GM18909 (cell line): ENCODE measurements around the gene C1S.

Experiments used
- ATAC-seq: cut with Tn5 transposase; IDR thresholded peaks from one replicate; pipeline ENCODE4 v1.9.1; 2021; ENCODE audit warnings: mild to moderate bottlenecking; ENCODE audit not compliant: unreplicated experiment, poor library complexity

The C1S gene

DNA sequence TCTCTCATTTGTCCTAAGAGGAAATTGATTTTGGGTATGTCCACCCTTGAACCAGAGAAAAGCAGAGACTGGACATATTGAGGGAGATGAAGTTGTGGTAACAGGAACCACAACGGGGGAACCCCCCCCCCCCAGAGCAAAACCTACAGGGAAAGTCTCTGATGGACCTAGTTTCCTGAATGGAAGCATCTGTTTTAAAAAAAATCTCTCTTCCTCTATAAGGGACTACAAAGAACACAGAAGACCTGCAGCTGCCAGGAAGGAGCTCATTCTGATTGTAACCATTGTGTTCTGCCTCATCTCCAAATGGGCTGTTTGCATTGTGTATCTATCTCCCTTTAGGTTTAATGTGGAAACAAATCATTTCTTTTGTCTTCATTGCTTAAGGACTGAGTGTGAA lies 13.4 kb downstream of the C1S start:
- ATAC-seq = no peak

DNA sequence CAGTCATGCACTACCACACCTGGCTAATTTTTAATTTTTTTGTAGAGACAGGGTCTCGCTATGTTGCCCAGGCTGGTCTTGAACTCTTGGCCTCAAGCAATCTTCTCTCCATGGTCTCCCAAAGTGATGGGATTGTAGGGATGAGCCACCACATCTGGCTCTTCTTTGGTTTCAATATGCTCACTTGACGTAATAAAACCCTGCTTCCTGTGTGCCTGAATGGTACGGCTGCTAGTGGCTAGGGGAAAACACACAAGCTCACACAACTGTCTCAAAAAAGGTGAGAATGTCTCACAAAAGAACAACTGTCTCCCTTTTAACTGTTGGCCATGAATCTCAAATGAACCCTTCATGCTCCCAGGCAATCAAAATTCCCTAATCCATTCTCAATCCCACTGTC lies 15.0 kb downstream of the C1S start:
- no peak for ATAC-seq

- no peak for ATAC-seq
Measured at GRCh38 chr12:7075939-7076338, 15.4 kb downstream of the C1S start.

GRCh38 chr12:7076493-7076892 lies 16.0 kb downstream of the C1S start:
- no peak for ATAC-seq

- ATAC-seq = no peak
Measured at GRCh38 chr12:7078163-7078562, 17.6 kb downstream of the C1S start.

GRCh38 chr12:7079826-7080125 lies 19.3 kb downstream of the C1S start:
- ATAC-seq = no peak

- no peak for ATAC-seq
Measured at GRCh38 chr12:7081037-7081436, 20.5 kb downstream of the C1S start.

DNA sequence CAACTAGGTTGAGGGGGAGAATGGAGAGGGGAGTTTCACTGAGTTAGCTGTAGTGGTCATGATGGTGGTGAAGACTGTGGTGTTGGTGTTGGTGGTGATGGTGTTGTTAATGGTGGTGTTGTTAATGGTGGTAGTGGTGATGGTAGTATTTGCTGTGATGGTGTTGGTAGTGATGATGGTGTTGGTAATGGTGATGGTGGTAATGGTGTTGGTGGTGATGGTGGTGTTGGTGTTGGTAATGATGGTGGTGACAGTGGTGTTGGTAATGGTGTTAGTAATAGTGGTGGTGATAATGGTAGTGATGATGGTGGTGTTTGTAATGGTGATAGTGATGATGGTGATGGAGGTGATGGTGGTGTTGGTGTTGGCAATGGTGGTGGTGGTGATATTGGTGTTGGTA lies 22.6 kb downstream of the C1S start:
- no peak for ATAC-seq

GRCh38 chr12:7089196-7089871 lies 28.8 kb downstream of the C1S start:
- ATAC-seq = no peak

- ATAC-seq = no peak
Measured at GRCh38 chr12:7090222-7090998, 29.9 kb downstream of the C1S start.

DNA sequence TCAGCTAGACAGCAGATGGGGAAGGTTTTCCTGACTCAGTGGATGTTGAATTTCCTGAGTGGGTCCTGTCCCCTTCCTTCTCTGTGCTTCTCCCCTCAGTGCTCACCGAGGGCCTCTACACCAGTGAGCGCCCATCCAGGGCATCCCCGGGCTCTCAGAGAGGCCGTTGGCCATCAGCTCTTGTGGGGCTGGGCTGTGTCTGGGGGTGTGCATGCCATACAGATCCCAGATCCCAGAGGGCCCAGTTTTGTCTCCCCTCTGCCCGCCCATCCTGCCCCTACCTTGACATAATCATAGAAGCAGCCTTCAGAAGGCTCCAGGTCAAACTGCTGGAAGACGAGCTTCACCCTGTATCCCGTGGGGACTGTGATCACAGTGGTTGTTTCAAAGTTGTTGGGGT lies 30.7 kb downstream of the C1S start:
- no peak for ATAC-seq

- ATAC-seq = no peak
Measured at GRCh38 chr12:7091660-7092228, 31.2 kb downstream of the C1S start.

DNA sequence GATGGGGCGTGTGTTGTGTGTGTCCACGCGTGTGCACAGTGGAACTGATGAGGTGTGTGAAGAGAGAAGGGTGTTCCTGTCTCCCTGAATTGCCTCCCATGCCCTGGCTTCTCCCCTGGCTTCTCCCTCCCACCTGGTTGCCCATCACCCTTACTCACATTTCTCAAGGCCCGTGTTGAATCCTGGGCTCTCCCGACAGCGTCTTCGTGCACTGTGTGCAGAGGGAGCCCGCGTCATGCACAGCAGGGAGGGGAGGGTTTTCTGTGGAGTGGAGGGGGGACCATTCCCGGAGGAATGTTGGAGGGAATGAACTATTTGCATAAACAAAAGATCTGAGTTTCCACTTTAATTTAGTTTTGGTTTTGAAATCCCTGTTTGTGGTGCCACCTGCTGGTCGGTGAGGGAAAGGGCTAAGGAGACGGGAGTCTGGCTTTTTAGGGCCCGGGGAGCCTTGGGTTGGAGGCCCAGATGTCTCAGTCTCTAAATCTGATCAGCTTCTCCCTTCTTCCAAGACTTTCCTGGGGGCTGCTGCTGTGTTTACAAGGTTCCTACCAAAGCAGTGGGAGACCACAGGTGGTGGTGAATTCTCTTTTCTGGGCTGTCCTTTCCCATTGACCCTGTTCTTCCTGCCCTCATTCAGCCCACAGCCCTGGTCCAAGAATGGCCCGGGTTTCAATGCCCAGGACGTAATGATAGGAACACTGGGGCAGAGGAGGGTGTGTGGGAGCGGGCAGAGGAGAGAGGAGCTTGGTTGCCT lies 31.9 kb downstream of the C1S start, which contains the start of gene C1R:
Gene C1R (minus strand): TSS at position 217 of the 757 bp plus-strand sequence. CDS start 57 bp downstream, at position 160.
- ATAC-seq = no peak

DNA sequence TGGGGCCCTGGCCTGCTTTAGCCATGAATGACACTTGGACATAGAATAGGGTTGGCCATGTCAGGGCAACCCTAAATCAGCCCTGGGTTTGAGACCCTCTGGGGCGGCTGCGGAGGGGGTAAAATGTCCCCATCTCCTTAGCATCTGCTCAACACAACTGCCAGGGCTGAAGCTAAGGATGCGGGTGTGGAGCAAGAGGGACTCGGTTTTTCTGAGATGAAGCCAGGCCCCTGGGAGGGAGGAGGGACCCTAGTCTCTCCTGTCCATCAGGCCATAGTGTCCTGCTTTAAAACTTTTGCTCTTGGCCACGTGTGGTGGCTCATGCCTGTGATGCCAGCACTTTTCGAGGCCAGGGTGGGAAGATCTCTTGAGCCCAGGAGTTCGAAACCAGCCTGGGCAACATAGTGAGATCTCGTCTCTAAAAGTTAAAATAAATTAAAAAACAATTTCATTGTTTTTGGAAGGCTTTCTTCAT lies 32.5 kb downstream of the C1S start:
- no peak for ATAC-seq

- ATAC-seq = no peak
Measured at GRCh38 chr12:7093486-7093885, 33.0 kb downstream of the C1S start.

DNA sequence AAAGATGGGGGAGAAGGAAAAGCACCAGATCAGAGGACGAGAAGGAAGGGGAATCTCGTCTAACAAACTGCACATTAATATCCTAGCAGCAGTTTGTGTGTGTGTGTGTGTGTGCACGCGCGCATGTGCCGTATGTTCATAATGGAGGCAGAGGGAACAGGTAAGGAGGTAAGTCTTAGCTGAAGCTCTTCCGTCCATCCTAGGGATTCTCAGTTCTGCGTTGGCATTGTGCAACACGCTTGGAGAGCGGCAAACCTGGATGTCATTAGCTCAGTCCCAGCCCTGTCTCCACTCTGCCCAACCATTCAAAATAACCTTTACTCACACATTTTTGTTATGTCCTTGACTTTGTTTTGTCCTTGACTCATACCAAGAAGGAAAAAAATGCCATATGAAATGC lies 33.4 kb downstream of the C1S start:
- ATAC-seq = no peak

GRCh38 chr12:7096006-7096932 lies 35.8 kb downstream of the C1S start:
- no peak for ATAC-seq

- ATAC-seq = no peak
Measured at GRCh38 chr12:7096979-7097378, 36.5 kb downstream of the C1S start.

- ATAC-seq = no peak
Measured at GRCh38 chr12:7099290-7099996, 38.9 kb downstream of the C1S start.
